Measurements from ENCODE around the gene ANXA6. TPM values are rescaled to one million over a fixed set of nuclear protein-coding genes. Genes with fewer than 3 reads are reported as not detected.
A peak's percentile ranks its signal among the peaks of the same experiment; 100 is the strongest.

ANXA6 gene
- total and polyA plus RNA-seq, 10 of the 15 experiments (the other 5 are each of a cell fraction or from before 2014, with no cell fraction given), result 44.0 to 571 (median 465) TPM

DNA sequence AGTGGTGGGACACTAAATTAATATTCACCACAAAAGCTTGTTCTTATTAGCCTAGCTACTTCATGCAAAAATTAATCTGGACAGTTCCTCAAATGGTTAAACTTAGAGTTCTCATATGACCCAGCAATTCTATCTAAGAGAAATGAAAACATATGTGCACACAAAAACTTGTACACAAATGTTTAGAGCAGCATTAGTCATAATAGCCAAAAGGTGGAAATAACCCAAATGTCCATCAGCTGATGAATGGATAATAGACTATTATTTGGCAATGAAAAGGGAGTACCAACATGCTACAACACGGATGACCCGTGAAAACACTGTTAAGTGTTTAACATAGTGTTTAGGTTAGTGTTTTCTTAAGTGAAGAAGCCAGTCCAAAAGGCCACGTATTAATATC, 43.9 kb downstream of the ANXA6 start:
- RAD21 ChIA-PET (ENCODE audit: unreplicated experiment), result interaction anchor here (0.6 to 8.0 kb wide), 8 partner anchors 12 to 194 kb away, joined by 3 to 178 read pairs (median 38); partner anchors contain the start of gene TNIP1

More for the DNA sequence above, 43.9 kb downstream of the ANXA6 start:
- Histone ChIP-seq H3K36me3 (ENCODE audit: control insufficient read depth in 2 of 2, insufficient read depth in 2 of 2, low read length in 1 of 2) (peaks cover 35 to 37% of the 10 kb centered on the region in 2 experiments), H3K9me3 (replicated peaks; ENCODE audit: control insufficient read depth, insufficient read depth, low read length) (no peaks in the 10 kb centered on the region), H3K79me2 (ENCODE audit: control insufficient read depth, insufficient read depth, low read length) (peaks cover 10% of the 10 kb centered on the region; the same call in 1 of the 2 replicates), H4K20me1 (ENCODE audit: control insufficient read depth, insufficient read depth) (no peaks in the 10 kb centered on the region), H3K9ac (ENCODE audit: control insufficient read depth, insufficient read depth, low read length) (no peak overlapping the region), H3K27me3 (replicated peaks in 1 of 2; ENCODE audit: control insufficient read depth in 2 of 2, insufficient read depth in 2 of 2, low read length in 1 of 2) (no peaks in the 10 kb centered on the region), H3K4me3 (no peak overlapping the region), H3K27ac (ENCODE audit: control insufficient read depth, insufficient read depth) (peak overlapping the region; percentile 32; the same call in 1 of the 2 replicates), H3K4me1 (ENCODE audit: control insufficient read depth, insufficient read depth, low read length) (peaks cover 25% of the 10 kb centered on the region), H3K4me2 (ENCODE audit: control insufficient read depth, insufficient read depth) (no peak overlapping the region), H2AFZ (ENCODE audit: control insufficient read depth, low read depth, low read length) (no peak overlapping the region)
- CTCF ChIA-PET, result interaction anchor here (0.8 to 23.4 kb wide), 13 partner anchors 13 to 312 kb away, joined by 3 to 691 read pairs (median 60); partner anchors contain the start of gene TNIP1
- TF ChIP-seq, protein P1, sequence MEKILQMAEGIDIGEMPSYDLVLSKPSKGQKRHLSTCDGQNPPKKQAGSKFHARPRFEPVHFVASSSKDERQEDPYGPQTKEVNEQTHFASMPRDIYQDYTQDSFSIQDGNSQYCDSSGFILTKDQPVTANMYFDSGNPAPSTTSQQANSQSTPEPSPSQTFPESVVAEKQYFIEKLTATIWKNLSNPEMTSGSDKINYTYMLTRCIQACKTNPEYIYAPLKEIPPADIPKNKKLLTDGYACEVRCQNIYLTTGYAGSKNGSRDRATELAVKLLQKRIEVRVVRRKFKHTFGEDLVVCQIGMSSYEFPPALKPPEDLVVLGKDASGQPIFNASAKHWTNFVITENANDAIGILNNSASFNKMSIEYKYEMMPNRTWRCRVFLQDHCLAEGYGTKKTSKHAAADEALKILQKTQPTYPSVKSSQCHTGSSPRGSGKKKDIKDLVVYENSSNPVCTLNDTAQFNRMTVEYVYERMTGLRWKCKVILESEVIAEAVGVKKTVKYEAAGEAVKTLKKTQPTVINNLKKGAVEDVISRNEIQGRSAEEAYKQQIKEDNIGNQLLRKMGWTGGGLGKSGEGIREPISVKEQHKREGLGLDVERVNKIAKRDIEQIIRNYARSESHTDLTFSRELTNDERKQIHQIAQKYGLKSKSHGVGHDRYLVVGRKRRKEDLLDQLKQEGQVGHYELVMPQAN (conservative IDR thresholded peaks at IDR 0.05), result no peak
- TF ChIP-seq JUNB (IDR thresholded peaks at IDR 0.05), result 0 out of 2 replicates have a peak, but pooled peaks have one; percentile 37
- no peak for TF ChIP-seq PAX5 (IDR thresholded peaks at IDR 0.05; ENCODE audit: borderline replicate concordance, low read depth, low read length)
- TF ChIP-seq CHD4 (IDR thresholded peaks at IDR 0.05), result no peak
- TF ChIP-seq, protein P2, sequence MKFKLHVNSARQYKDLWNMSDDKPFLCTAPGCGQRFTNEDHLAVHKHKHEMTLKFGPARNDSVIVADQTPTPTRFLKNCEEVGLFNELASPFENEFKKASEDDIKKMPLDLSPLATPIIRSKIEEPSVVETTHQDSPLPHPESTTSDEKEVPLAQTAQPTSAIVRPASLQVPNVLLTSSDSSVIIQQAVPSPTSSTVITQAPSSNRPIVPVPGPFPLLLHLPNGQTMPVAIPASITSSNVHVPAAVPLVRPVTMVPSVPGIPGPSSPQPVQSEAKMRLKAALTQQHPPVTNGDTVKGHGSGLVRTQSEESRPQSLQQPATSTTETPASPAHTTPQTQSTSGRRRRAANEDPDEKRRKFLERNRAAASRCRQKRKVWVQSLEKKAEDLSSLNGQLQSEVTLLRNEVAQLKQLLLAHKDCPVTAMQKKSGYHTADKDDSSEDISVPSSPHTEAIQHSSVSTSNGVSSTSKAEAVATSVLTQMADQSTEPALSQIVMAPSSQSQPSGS (IDR thresholded peaks at IDR 0.05; ENCODE audit: low read length), result peak; percentile 18; the same call in 1 of the 2 replicates
- TF ChIP-seq SPI1 (IDR thresholded peaks at IDR 0.05; ENCODE audit: borderline replicate concordance, insufficient read depth, low read depth, low read length), result peak; percentile 28; the same call in 1 of the 2 replicates
- TF ChIP-seq, protein P3, sequence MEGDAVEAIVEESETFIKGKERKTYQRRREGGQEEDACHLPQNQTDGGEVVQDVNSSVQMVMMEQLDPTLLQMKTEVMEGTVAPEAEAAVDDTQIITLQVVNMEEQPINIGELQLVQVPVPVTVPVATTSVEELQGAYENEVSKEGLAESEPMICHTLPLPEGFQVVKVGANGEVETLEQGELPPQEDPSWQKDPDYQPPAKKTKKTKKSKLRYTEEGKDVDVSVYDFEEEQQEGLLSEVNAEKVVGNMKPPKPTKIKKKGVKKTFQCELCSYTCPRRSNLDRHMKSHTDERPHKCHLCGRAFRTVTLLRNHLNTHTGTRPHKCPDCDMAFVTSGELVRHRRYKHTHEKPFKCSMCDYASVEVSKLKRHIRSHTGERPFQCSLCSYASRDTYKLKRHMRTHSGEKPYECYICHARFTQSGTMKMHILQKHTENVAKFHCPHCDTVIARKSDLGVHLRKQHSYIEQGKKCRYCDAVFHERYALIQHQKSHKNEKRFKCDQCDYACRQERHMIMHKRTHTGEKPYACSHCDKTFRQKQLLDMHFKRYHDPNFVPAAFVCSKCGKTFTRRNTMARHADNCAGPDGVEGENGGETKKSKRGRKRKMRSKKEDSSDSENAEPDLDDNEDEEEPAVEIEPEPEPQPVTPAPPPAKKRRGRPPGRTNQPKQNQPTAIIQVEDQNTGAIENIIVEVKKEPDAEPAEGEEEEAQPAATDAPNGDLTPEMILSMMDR (IDR thresholded peaks at IDR 0.05 in 2 of 3, conservative IDR thresholded peaks at IDR 0.05 in 1 of 3; ENCODE audit: control insufficient read depth in 2 of 3, extremely low read depth in 1 of 3, insufficient read depth in 1 of 3, low read depth in 3 of 3, low read length in 3 of 3), result no peak
- no peak for TF ChIP-seq PAX8 (IDR thresholded peaks at IDR 0.05)
- TF ChIP-seq FOS (IDR thresholded peaks at IDR 0.05; ENCODE audit: borderline replicate concordance, extremely low read depth, insufficient read length), result no peak
- POLR2A ChIA-PET, result interaction anchor here (0.7 to 3.4 kb wide), 3 partner anchors 55 to 257 kb away, joined by 5 to 23 read pairs (median 5); no protein-coding TSS in a partner anchor
- FAIRE-seq, result no peak
- DNase-seq (ENCODE audit: low read depth, low spot score), result no peak
- WGBS (ENCODE audit: insufficient coverage, insufficient replicate concordance, low lambda C conversion rate, missing lambda C conversion rate), result 33% methylated on average over 3 of the region's 3 CpGs
- SMC1A ChIA-PET (ENCODE audit: uncharacterized antibody, unreplicated experiment), result interaction anchor here (0.8 to 10.5 kb wide), 19 partner anchors 12 to 554 kb away, joined by 3 to 279 read pairs (median 13); partner anchors contain the start of gene TNIP1
- BruUV-seq (replicated peaks), result TSS peak; percentile 32
- intact Hi-C loops (cut with micrococcal nuclease; ENCODE audit: unreplicated experiment) (loop anchor here (2.0 to 5.0 kb wide), 2 partner anchors 36 to 51 kb away; no protein-coding TSS in a partner anchor), in situ Hi-C loops (cut with MboI) (no loop called here)
- ATAC-seq, result no peak
